ENCODE measurements around the gene ADD2. TPM values are rescaled to one million over a fixed set of nuclear protein-coding genes. Genes with fewer than 3 reads are reported as not detected.

ADD2 gene
- total and polyA plus RNA-seq, 2 donors (not counting 1 experiment from before 2014, with no cell fraction given) = 15.9 to 21.7 TPM

DNA sequence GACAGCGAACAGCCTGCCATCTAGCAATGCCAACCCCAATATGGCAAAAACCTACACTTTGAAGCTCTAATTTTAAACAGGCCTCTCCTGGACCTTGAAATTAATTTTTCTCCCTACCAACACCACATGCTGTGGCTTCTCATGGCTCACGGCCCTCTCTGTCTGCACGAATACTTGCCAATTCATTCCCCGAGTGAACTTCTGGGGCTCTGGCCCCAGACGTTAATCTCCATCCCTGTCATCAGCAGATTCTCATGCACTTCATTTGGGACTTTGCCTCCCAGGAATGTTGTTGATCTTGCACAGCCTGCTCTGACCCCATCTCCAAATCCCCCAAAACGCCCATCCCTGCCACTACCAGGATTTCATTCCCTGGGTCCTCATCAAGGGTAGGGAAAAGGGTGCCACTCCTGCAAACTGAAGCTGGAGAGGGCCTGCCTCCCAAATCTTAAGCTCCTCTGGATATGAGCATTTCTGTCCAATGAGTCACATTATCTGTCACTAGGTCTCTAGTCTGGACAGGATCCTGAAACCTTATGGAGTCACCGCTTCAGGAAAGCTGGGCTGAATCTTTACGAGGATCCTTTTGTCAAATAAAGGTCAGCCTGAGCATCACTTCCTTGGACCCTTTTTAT lies 12.0 kb upstream of the ADD2 start:
- POLR2A ChIA-PET = no interaction called here
- no peak overlapping the region for H3K4me3 ChIP-seq (ENCODE audit: control extremely low read depth in 1 of 5, extremely low read depth in 1 of 5, insufficient read depth in 1 of 5, low read depth in 2 of 5, low read length in 4 of 5)
- Mint-ChIP-seq H3K27me3 (peaks cover 44% of the 10 kb centered on the region), H3K9me3 (ENCODE audit: insufficient read depth) (no peaks in the 10 kb centered on the region), H3K27ac (peak overlapping the region; percentile 24), H3K4me3 (no peak overlapping the region), H3K4me1 (no peaks in the 10 kb centered on the region)
- no peaks in the 10 kb centered on the region for H3K4me1 ChIP-seq (ENCODE audit: control insufficient read depth in 2 of 2, insufficient read depth in 2 of 2, low read length in 2 of 2)
- no peak overlapping the region for H2AFZ ChIP-seq (ENCODE audit: insufficient read depth, low read depth, low read length, poor library complexity, severe bottlenecking)
- CTCF ChIA-PET = interaction anchor here (1.6 kb wide), 1 partner anchor 12 kb away, joined by 6 read pairs; the partner anchor contains the start of gene ADD2
- peaks cover 0 to 15% (median 9%) of the 10 kb centered on the region in 4 experiments for H3K27me3 ChIP-seq (replicated peaks in 1 of 4; ENCODE audit: control extremely low read depth in 1 of 4, control insufficient read depth in 3 of 4, insufficient read depth in 4 of 4, low read length in 3 of 4)
- H3K9ac ChIP-seq (ENCODE audit: low read length) = no peak overlapping the region
- H3K36me3 ChIP-seq (replicated peaks in 1 of 2; ENCODE audit: control extremely low read depth in 1 of 2, control insufficient read depth in 1 of 2, extremely low read depth in 1 of 2, insufficient read depth in 2 of 2, low read length in 1 of 2) = no peaks in the 10 kb centered on the region
- no peaks in the 10 kb centered on the region for H3K9me3 ChIP-seq (ENCODE audit: control extremely low read depth in 1 of 3, control insufficient read depth in 2 of 3, insufficient read depth in 1 of 3, low read length in 2 of 3)
- H3K27ac ChIP-seq (ENCODE audit: low read length in 2 of 2) = no peak overlapping the region
- H4K20me1 ChIP-seq (ENCODE audit: control insufficient read depth, insufficient read depth, low read length, poor library complexity, severe bottlenecking) = no peaks in the 10 kb centered on the region
- WGBS (ENCODE audit: insufficient coverage) = 93% methylated on average over 8 of the region's 8 CpGs
- no peak for TF ChIP-seq EZH2 (IDR thresholded peaks at IDR 0.05; ENCODE audit: borderline replicate concordance, insufficient read depth, low read depth, low read length, poor library complexity, severe bottlenecking)
- TF ChIP-seq, protein P1, sequence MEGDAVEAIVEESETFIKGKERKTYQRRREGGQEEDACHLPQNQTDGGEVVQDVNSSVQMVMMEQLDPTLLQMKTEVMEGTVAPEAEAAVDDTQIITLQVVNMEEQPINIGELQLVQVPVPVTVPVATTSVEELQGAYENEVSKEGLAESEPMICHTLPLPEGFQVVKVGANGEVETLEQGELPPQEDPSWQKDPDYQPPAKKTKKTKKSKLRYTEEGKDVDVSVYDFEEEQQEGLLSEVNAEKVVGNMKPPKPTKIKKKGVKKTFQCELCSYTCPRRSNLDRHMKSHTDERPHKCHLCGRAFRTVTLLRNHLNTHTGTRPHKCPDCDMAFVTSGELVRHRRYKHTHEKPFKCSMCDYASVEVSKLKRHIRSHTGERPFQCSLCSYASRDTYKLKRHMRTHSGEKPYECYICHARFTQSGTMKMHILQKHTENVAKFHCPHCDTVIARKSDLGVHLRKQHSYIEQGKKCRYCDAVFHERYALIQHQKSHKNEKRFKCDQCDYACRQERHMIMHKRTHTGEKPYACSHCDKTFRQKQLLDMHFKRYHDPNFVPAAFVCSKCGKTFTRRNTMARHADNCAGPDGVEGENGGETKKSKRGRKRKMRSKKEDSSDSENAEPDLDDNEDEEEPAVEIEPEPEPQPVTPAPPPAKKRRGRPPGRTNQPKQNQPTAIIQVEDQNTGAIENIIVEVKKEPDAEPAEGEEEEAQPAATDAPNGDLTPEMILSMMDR (IDR thresholded peaks at IDR 0.05) = no peak
- ATAC-seq (ENCODE audit: low read depth) (no peak), DNase-seq (no peak)
- H3K79me2 ChIP-seq (ENCODE audit: control insufficient read depth, insufficient read depth, low read length) = no peaks in the 10 kb centered on the region
- intact Hi-C loops (cut with micrococcal nuclease) = no loop called here
- no peak overlapping the region for H3K4me2 ChIP-seq (replicated peaks; ENCODE audit: low read depth, low read length, poor library complexity, severe bottlenecking)

DNA sequence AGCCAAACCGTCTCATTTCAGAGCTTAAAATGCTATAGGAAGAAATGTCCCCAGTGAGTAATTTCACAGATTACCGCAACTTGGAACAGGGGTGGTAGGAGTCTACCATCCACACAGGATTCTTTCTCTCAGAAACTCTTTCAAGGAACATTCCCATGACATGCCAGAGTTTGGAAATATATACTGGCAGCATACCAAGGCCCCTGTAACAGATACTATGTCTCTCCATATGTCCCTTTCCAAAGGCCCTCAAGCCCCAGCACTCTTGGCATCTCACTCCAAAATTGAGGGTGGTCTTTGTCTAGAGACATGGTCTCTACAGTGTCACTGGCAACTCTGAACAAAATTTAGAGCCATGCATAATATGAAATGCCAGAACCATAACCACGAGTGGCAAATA lies 11.5 kb upstream of the ADD2 start:
- ChIA-PET POLR2A (no interaction called here), CTCF (interaction anchor here (1.6 kb wide), 1 partner anchor 11 kb away, joined by 6 read pairs; the partner anchor contains the start of gene ADD2)
- Histone ChIP-seq H4K20me1 (ENCODE audit: control insufficient read depth, insufficient read depth, low read length, poor library complexity, severe bottlenecking) (no peaks in the 10 kb centered on the region), H3K9me3 (ENCODE audit: control extremely low read depth in 1 of 3, control insufficient read depth in 2 of 3, insufficient read depth in 1 of 3, low read length in 2 of 3) (no peaks in the 10 kb centered on the region), H3K4me2 (replicated peaks; ENCODE audit: low read depth, low read length, poor library complexity, severe bottlenecking) (no peak overlapping the region), H3K27ac (ENCODE audit: low read length in 2 of 2) (no peak overlapping the region), H3K27me3 (replicated peaks in 1 of 4; ENCODE audit: control extremely low read depth in 1 of 4, control insufficient read depth in 3 of 4, insufficient read depth in 4 of 4, low read length in 3 of 4) (peaks cover 0 to 20% (median 9%) of the 10 kb centered on the region in 4 experiments), H3K79me2 (ENCODE audit: control insufficient read depth, insufficient read depth, low read length) (no peaks in the 10 kb centered on the region), H3K4me1 (ENCODE audit: control insufficient read depth in 2 of 2, insufficient read depth in 2 of 2, low read length in 2 of 2) (no peaks in the 10 kb centered on the region), H2AFZ (ENCODE audit: insufficient read depth, low read depth, low read length, poor library complexity, severe bottlenecking) (no peak overlapping the region), H3K36me3 (replicated peaks in 1 of 2; ENCODE audit: control extremely low read depth in 1 of 2, control insufficient read depth in 1 of 2, extremely low read depth in 1 of 2, insufficient read depth in 2 of 2, low read length in 1 of 2) (no peaks in the 10 kb centered on the region), H3K4me3 (ENCODE audit: control extremely low read depth in 1 of 5, extremely low read depth in 1 of 5, insufficient read depth in 1 of 5, low read depth in 2 of 5, low read length in 4 of 5) (no peak overlapping the region), H3K9ac (ENCODE audit: low read length) (no peak overlapping the region)
- no peak overlapping the region for H3K4me3 Mint-ChIP-seq
- intact Hi-C loops (cut with micrococcal nuclease) = no loop called here
- no peaks in the 10 kb centered on the region for H3K9me3 Mint-ChIP-seq (ENCODE audit: insufficient read depth)
- ATAC-seq (ENCODE audit: low read depth) (no peak), DNase-seq (no peak)
- WGBS (ENCODE audit: insufficient coverage) = 91% methylated on average over 1 of the region's 3 CpGs
- H3K4me1 Mint-ChIP-seq = no peaks in the 10 kb centered on the region
- TF ChIP-seq, protein P1 (IDR thresholded peaks at IDR 0.05) = no peak
- no peak for TF ChIP-seq EZH2 (IDR thresholded peaks at IDR 0.05; ENCODE audit: borderline replicate concordance, insufficient read depth, low read depth, low read length, poor library complexity, severe bottlenecking)
- peaks cover 48% of the 10 kb centered on the region for H3K27me3 Mint-ChIP-seq
- no peak overlapping the region for H3K27ac Mint-ChIP-seq

Measured in B cell (primary cell).